SJSA1 (cell line): ENCODE results near the gene PHACTR3. TPM values are rescaled to one million over a fixed set of nuclear protein-coding genes. Genes with fewer than 3 reads are reported as not detected.

ENCODE experiments used
- DNase-seq, 2 experiments: peaks; one replicate each; pipeline ENCODE4 v3.0.0-alpha.2; 2015 to 2020; ENCODE audit warnings: low spot score in 2 of 2, low read depth in 1 of 2
- H3K27ac ChIP-seq: fragments of 250-450 bp; sonication (Bioruptor Pico); 2 replicates; pipeline ENCODE4 v1.5.1; 2020; ENCODE audit warnings: mild to moderate bottlenecking, moderate library complexity
- H3K27me3 ChIP-seq: fragments of 250-450 bp; sonication (Bioruptor Pico); replicated peaks from 2 replicates; pipeline ENCODE4 v1.5.1; 2020; ENCODE audit warnings: mild to moderate bottlenecking, moderate library complexity
- H3K36me3 ChIP-seq: fragments of 250-450 bp; sonication (Bioruptor Pico); 2 replicates; pipeline ENCODE4 v1.5.1; 2020; ENCODE audit warnings: mild to moderate bottlenecking
- H3K4me1 ChIP-seq: fragments of 250-450 bp; sonication (Bioruptor Pico); replicated peaks from 2 replicates; pipeline ENCODE4 v1.6.1; 2021; ENCODE audit warnings: mild to moderate bottlenecking
- H3K4me3 ChIP-seq: fragments of 250-450 bp; sonication (Bioruptor Pico); 2 replicates; pipeline ENCODE4 v1.5.1; 2020; ENCODE audit warnings: mild to moderate bottlenecking
- H3K9me3 ChIP-seq: fragments of 250-450 bp; sonication (Bioruptor Pico); replicated peaks from 2 replicates; pipeline ENCODE4 v1.5.1; 2020; ENCODE audit warnings: mild to moderate bottlenecking
- total RNA-seq: library from RNA; depleted of rRNA; stranded (reverse); fragments of >200 nt; shearing (Covaris generic); gene quantifications from 2 replicates; pipeline ENCODE4 v1.2.3, GENCODE V29; 2014

Gene PHACTR3
- total RNA-seq, 1 experiment from 2014 or later = not detected

DNA sequence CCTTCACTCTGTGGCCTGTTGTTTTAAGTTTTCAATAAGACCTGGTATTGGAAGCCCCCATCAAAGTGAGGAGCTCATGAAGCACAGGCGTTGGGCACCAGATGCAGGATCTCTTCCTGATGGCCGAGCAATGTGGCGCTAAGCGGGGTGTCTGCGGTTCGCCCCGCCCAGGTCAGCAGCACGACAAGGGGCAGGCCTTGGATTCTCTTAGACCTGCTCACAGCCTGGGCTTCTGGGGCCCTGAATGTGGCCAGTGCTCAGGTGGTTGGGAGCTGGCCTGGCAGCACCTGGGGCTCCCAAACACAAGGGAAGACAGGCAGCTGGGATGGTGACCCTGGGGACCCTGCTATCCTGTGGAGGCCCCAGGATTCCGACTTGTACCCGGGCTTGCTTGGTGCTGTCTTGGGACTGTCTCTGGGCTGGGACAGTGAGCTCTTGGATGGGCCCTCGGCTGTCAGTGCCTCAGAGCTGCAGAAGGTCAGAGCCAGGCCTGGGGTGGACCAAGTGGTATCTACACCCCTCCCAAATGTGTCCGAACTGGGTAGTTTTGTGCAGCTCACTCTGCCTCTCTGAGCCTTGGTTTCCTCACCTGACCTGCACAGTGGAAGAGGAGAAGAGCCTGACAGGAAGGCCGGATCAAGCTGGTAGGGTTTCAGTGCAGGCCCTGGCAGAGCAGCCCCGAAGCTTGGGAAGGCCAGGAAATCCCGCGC, 69.1 kb downstream of the PHACTR3 start:
- H3K9me3 ChIP-seq = no peaks in the 10 kb centered on the region
- no peaks in the 10 kb centered on the region for H3K36me3 ChIP-seq
- H3K4me1 ChIP-seq = no peaks in the 10 kb centered on the region
- H3K27ac ChIP-seq = no peak overlapping the region
- peak in 1 of 2 experiments; percentile 33 for DNase-seq
- H3K27me3 ChIP-seq = peaks cover 12% of the 10 kb centered on the region
- H3K4me3 ChIP-seq = no peak overlapping the region

DNA sequence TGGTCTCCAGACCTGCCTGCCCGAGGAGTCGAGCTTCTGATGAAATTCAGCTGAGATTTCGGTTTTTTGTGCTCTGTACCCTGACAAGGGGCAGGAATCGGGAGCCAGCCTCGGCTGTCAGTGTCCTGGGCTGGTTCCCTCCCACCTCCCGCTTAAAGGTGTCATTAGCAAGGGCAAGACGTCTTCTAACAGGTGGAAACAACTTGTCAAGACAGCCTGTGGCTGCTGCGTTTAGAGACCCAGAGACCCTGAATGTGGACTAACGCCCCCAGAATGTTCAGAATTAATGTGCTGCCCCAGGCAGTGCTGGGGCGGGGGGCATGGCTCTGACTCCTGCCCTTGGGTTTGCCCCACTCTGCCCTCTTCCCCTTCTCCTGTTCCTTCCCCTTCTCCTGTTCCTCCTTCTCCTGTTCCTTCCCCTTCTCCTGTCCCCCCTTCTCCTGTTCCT, 69.7 kb downstream of the PHACTR3 start:
- Histone ChIP-seq H3K27ac (no peak overlapping the region), H3K9me3 (no peaks in the 10 kb centered on the region), H3K4me3 (no peak overlapping the region), H3K27me3 (peaks cover 13% of the 10 kb centered on the region), H3K36me3 (no peaks in the 10 kb centered on the region), H3K4me1 (no peaks in the 10 kb centered on the region)
- DNase-seq = peak in 1 of 2 experiments; percentile 26

DNA sequence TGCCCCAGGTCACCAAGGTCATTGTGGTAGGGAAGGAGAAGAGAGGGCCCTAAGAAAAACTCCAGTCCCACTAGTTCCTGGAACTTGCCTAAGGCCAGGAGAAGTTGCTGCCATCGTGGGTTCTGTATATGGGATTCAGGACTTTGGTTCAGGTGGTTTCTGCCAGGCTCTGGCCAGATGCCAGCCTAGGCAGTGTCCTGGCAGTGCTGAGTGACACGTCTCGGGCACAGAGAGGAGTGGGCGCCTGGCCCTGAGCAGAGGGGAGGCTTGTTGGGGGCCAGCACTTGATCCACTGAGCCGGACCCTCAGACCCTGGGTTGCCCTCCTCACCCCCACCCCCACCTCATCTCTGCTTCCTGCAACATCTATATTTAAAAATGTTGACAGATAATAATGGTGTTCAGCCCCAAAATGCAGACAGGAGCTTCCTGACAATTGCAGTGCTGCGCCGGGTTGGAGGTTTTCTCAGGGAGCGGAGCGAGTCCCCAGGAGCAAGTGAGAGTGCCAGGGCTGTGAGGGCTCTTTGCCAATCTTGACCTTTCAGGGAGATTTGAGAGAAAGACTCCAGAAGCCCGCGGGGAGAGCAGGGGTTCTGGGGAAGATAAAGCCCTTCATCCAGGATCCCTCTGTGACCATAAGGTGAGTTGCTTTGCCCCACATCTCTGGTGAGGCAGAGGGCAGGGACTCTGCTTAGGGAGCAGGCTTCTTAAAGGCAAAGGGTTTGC, 71.9 kb downstream of the PHACTR3 start:
- peaks cover 15% of the 10 kb centered on the region; the same call in 1 of the 2 replicates for H3K27me3 ChIP-seq
- DNase-seq = peak in 1 of 2 experiments; percentile 28
- H3K36me3 ChIP-seq = no peaks in the 10 kb centered on the region
- no peak overlapping the region for H3K27ac ChIP-seq
- no peaks in the 10 kb centered on the region for H3K9me3 ChIP-seq
- no peaks in the 10 kb centered on the region for H3K4me1 ChIP-seq
- H3K4me3 ChIP-seq = no peak overlapping the region

DNA sequence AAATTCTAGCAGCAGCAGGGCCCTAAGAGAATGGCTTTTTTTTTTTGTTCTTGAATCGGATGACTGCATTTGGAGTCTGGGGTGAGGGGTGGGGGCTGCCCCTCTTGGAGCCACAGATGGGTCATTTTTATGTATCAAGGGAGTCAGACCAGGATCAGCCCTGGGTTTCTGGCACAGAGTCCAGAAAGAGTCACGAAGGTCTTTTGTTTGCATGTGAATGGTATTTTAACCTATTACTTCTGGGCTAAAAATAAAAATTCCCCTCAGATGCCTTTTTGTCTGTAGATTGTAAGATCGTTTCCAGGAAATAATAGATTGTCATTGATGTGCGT, 72.5 kb downstream of the PHACTR3 start:
- Histone ChIP-seq H3K9me3 (no peaks in the 10 kb centered on the region), H3K4me3 (no peak overlapping the region), H3K36me3 (no peaks in the 10 kb centered on the region), H3K27me3 (peaks cover 15% of the 10 kb centered on the region; the same call in 1 of the 2 replicates), H3K4me1 (no peaks in the 10 kb centered on the region), H3K27ac (no peak overlapping the region)
- DNase-seq = peak in 1 of 2 experiments; percentile 16

DNA sequence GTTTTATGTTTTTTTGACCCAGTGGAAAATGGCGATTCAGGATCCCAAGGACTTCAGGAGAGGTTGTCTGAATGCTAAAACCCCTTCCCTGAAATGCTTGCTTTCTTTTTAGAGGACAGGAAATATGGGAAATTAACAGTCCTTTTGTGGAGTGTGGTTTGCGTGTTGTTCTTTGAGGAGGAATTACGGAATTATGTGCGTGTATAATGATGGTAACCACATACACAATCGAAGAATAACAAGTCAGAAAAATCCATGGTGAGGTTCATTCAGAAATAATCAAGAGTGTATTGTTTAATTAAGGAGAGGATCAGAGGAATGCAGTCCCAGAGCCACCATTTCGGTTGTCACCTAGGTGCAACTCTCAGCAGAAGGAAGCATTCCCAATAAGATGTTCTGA, 73.2 kb downstream of the PHACTR3 start:
- Histone ChIP-seq H3K27ac (no peak overlapping the region), H3K4me3 (no peak overlapping the region), H3K36me3 (no peaks in the 10 kb centered on the region), H3K4me1 (no peaks in the 10 kb centered on the region), H3K27me3 (peaks cover 15% of the 10 kb centered on the region; the same call in 1 of the 2 replicates), H3K9me3 (no peaks in the 10 kb centered on the region)
- no peak for DNase-seq

DNA sequence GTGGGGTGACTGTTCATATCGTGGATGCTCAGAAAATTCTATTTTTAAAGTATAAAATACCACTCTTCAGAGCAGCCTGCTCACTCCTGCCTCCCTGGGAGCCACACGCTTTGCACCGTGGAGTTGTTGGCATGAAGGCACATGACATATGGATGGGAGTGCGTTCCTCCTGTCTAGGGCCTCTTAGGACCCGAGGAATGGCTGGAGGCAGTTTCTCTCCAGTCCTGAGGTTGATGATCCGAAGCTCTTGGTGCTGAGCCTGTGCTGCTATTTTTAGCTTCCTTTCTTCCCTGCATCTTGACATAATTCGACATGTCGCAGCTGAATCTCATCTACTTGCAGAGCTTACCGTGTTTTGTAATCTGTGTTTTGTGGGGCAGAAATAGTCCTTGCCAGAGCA, 73.9 kb downstream of the PHACTR3 start:
- Histone ChIP-seq H3K9me3 (no peaks in the 10 kb centered on the region), H3K36me3 (no peaks in the 10 kb centered on the region), H3K4me3 (no peak overlapping the region), H3K4me1 (no peaks in the 10 kb centered on the region), H3K27ac (no peak overlapping the region), H3K27me3 (peaks cover 15% of the 10 kb centered on the region; the same call in 1 of the 2 replicates)
- DNase-seq = peak in 1 of 2 experiments; percentile 19

DNA sequence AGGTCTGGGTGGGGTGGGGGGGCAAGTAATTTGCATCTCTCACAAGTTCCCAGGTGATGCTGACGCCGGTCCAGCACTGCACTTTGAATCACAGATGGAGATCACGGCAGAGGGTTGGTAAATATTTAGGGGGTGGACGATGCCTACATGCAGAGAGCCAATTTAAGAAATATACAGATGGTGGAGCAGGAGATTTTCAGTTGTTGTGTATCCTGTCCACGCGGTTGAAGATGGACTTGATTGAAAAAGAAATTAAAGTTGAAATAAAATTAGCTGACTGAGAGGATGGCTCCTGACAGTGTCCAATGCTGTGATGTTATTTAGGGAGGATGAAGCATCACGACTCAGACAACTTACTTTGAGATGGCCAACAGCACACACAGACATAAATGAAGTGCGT, 74.6 kb downstream of the PHACTR3 start:
- H3K36me3 ChIP-seq = no peaks in the 10 kb centered on the region
- peaks cover 15% of the 10 kb centered on the region; the same call in 1 of the 2 replicates for H3K27me3 ChIP-seq
- no peaks in the 10 kb centered on the region for H3K9me3 ChIP-seq
- H3K27ac ChIP-seq = no peak overlapping the region
- DNase-seq = no peak
- H3K4me3 ChIP-seq = no peak overlapping the region
- H3K4me1 ChIP-seq = no peaks in the 10 kb centered on the region

DNA sequence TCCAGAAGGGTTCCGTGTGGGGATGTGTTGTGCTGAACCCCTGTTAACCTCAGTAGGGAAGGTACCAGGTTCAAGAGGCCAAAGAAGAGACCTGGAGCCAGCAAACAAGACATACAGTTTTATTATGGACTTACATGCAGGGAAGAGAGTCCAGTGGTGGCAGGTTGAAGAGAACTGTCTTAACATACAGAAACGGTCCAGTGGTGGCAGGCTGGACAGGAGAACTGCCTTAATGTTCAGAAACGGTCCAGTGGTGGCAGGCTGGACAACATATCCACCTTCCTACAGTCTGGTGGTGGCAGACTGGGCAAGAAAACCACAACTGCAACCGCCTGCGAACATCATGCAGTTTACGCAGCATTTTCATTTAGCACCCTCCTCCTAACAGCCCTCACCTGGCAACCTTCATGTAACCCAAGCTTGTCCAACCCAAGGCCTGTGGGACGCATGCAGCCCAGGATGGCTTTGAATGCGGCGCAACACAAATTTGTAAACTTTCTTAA, 75.9 kb downstream of the PHACTR3 start:
- H3K4me1 ChIP-seq = no peaks in the 10 kb centered on the region
- H3K36me3 ChIP-seq = no peaks in the 10 kb centered on the region
- H3K27me3 ChIP-seq = peaks cover 15% of the 10 kb centered on the region; the same call in 1 of the 2 replicates
- H3K27ac ChIP-seq = no peak overlapping the region
- DNase-seq = peak in 1 of 2 experiments; percentile 16
- no peaks in the 10 kb centered on the region for H3K9me3 ChIP-seq
- no peak overlapping the region for H3K4me3 ChIP-seq

DNA sequence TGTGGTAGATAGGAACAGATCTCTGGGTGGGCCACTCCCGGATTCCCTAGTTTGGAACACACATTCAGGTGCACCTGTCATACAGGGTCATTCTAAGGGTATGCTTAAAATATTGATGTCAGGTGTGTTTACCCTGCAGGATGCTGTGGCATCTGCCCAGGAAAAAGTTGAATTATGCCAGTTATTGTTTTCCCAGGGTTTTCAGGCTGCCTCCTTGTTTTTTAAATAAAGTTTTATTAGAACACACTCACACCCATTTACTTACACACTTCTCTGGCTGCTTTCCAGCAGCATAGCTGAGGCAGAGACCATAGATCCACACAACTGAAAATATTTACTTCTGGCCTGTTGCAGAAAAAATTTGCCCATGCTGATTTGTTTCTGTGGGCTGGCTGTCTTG, 76.5 kb downstream of the PHACTR3 start:
- DNase-seq = no peak
- H3K4me3 ChIP-seq = no peak overlapping the region
- no peak overlapping the region for H3K27ac ChIP-seq
- no peaks in the 10 kb centered on the region for H3K36me3 ChIP-seq
- no peaks in the 10 kb centered on the region for H3K9me3 ChIP-seq
- peaks cover 15% of the 10 kb centered on the region; the same call in 1 of the 2 replicates for H3K27me3 ChIP-seq
- no peaks in the 10 kb centered on the region for H3K4me1 ChIP-seq

DNA sequence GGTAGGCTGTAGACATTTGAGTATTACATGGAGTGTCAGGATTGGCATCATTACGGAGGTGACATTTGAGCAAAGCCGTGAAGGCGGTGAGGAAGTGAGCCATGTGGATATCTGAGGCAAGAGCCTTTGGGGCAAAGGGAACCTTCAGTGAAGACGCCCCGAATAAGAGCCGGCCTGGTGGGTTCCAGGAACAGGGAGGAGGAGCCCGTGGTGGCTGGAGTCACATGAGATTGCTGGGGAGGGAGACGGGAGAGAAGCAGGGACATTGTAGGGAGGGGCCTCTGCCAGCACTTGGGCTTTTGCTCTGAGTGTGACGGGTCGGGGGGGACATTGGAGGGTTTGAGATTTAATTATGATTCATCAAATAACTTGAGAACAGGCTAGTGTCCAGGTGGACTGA, 78.3 kb downstream of the PHACTR3 start:
- peaks cover 12% of the 10 kb centered on the region; the same call in 1 of the 2 replicates for H3K27me3 ChIP-seq
- H3K4me3 ChIP-seq = no peak overlapping the region
- H3K4me1 ChIP-seq = no peaks in the 10 kb centered on the region
- H3K27ac ChIP-seq = no peak overlapping the region
- H3K36me3 ChIP-seq = no peaks in the 10 kb centered on the region
- no peak for DNase-seq
- no peaks in the 10 kb centered on the region for H3K9me3 ChIP-seq

DNA sequence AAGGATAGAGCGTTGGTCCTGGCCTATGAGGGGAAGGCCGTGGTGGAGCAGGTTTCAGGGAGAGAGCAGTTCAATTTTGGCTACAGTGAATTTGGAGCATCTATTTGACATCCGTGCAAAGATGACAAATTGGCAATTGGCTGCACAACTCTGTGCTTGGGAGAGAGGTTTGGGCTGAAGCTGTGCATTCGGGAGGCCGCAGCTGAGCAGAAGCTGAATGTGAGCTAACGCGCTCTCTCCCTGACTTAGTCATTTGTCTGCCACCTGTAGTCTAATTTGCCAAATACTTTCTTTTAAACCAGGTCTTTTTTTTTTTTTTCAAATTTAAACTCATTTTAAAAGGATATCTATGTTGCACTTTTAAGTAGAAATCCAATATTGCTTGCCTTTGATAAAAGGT, 78.8 kb downstream of the PHACTR3 start:
- H3K36me3 ChIP-seq = no peaks in the 10 kb centered on the region
- H3K4me3 ChIP-seq = no peak overlapping the region
- no peak overlapping the region for H3K27ac ChIP-seq
- H3K4me1 ChIP-seq = no peaks in the 10 kb centered on the region
- DNase-seq = no peak
- H3K27me3 ChIP-seq = peaks cover 6% of the 10 kb centered on the region; the same call in 1 of the 2 replicates
- no peaks in the 10 kb centered on the region for H3K9me3 ChIP-seq

DNA sequence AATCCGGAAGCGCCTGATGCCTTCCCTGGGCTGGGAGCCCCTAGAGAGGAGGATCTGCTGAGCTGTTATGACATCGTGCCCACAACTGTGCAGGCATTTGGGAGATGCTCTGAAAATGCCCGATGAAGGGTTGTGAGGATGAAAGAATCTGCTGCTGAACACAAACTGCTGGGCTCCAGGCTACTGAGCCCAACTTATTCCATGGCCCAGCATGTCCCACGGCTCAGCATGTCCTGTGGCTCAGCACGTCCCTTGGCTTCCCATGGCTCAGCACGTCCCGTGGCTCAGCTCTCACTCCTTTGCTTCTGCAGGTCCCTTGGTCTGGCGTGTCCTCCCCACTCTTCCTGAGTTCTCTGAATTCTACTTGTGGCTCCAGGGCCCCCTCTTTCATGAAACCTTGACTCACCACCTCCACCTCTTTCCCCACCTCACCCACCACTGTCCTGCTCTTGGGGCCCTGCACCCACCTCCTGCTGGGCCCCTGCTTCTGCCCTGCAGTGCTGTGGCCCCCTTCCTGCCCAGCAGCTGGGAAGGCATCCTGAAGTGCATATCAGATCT, 80.4 kb downstream of the PHACTR3 start:
- H3K4me1 ChIP-seq = no peaks in the 10 kb centered on the region
- H3K27ac ChIP-seq = no peak overlapping the region
- no peak for DNase-seq
- H3K9me3 ChIP-seq = no peaks in the 10 kb centered on the region
- no peak overlapping the region for H3K4me3 ChIP-seq
- H3K27me3 ChIP-seq = no peaks in the 10 kb centered on the region
- H3K36me3 ChIP-seq = no peaks in the 10 kb centered on the region

DNA sequence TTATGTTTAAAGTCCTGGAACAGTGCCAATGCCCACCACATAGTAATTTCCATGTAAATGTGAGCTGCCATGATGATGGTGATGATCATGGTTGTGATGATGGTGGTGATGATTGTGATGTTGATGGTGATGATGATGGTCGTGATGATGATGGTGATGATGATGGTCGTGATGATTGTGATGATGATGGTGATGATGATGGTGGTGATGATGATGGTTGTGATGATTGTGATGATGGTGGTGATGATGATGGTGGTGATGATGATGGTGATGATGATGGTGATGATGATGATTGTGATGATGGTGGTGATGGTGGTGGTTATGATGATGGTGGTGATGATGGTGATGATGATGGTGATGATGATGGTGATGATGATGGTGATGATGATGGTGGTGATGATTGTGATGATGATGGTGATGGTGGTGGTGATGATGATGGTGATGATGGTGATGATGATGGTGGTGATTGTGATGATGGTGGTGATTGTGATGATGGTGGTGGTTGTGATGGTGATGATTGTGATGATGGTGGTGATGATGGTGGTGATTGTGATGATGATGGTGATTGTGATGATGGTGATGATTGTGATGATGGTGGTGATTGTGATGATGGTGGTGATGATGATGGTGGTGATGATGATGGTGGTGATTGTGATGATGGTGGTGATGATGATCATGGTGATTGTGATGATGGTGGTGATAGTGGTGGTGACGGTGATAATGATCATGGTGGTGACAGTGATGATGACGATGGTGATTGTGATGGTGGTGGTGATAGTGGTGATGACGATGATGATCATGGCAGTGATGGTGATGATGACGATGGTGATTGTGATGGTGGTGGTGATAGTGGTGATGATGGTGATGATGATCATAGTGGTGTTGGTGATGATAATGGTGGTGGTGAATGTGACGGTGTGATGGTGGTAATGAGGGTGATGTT, 82.3 kb downstream of the PHACTR3 start:
- H3K4me1 ChIP-seq = no peaks in the 10 kb centered on the region
- H3K9me3 ChIP-seq = no peaks in the 10 kb centered on the region
- no peak overlapping the region for H3K27ac ChIP-seq
- DNase-seq = no peak
- no peaks in the 10 kb centered on the region for H3K27me3 ChIP-seq
- no peaks in the 10 kb centered on the region for H3K36me3 ChIP-seq
- H3K4me3 ChIP-seq = no peak overlapping the region
